AG09319 (cell line): ENCODE measurements around the gene TSPOAP1.

ENCODE experiments used
- DNase-seq: peaks from one replicate; pipeline ENCODE4 v3.0.0-alpha.2; 2010; ENCODE audit warnings: low read depth; ENCODE audit errors: extremely low read depth
- TF ChIP-seq, protein P1 (sequence below): IDR thresholded peaks from 2 replicates; pipeline ENCODE4 v1.5.1; 2011; ENCODE audit warnings: low read depth, mild to moderate bottlenecking, inconsistent platforms, low read length, moderate library complexity

TSPOAP1 gene

DNA sequence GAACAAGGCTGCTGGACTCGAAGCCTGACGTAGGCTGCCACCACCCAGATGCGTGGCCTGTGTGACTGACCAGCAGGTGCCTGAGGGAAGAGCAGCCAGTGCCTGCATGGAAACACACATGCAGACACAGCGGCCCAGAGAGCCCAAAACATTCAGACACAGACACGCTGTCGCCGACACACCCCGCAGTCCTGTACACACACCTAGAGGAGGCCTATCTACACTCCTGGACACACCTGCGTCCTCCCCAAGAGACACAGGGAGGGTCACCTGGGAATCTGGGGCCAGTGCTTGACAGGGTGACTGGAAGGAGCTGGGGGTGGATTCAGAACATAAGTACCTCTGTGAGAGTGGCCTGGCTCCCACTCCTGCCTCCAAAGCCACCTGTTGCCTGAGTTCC is 6.1 kb upstream of the TSPOAP1 start:
- DNase-seq, result no peak
- TF ChIP-seq, protein P1, sequence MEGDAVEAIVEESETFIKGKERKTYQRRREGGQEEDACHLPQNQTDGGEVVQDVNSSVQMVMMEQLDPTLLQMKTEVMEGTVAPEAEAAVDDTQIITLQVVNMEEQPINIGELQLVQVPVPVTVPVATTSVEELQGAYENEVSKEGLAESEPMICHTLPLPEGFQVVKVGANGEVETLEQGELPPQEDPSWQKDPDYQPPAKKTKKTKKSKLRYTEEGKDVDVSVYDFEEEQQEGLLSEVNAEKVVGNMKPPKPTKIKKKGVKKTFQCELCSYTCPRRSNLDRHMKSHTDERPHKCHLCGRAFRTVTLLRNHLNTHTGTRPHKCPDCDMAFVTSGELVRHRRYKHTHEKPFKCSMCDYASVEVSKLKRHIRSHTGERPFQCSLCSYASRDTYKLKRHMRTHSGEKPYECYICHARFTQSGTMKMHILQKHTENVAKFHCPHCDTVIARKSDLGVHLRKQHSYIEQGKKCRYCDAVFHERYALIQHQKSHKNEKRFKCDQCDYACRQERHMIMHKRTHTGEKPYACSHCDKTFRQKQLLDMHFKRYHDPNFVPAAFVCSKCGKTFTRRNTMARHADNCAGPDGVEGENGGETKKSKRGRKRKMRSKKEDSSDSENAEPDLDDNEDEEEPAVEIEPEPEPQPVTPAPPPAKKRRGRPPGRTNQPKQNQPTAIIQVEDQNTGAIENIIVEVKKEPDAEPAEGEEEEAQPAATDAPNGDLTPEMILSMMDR, result no peak

DNA sequence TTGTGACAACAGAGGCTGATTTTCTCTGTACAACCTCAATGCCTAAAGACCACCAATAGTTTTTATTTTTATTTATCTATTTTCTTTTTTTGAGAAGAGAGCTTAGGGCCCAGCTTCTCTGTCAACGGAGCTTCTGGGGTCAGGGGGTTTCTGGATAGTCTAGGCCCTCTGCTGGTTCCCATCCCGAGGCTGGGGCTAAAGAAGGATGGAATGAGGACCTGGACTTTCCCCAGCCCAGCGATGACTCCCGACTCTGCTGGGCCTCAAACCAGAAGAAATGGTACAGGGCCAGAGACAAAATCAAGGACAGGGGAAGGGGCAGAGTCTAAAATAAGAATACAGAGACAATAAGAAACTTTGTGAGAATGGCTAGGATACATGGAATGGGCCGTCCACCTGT is 5.7 kb upstream of the TSPOAP1 start:
- no peak for DNase-seq
- TF ChIP-seq, protein P1, result no peak

DNA sequence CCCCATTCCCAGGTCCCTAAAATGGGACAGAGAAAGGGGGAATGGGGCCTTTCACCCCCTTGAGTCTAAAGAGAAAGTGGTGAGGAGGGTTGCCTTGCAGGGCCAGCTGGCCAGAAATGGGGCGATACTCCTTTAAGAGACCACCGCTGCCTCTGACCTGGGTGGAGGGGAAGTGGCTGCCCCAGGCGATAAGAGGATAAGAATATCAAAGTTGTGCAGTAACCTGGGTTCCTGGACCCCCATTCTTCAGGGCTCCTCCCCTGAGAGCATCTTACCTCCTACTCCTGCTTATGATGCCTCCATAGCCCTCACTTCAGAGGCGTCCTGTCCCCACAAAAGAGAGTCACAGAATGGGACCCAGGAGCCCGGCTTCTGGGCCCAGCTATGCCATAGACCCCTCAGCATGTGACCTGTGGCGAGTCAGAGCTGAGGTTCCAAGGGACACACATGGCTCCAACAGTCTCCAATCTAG is 5.2 kb upstream of the TSPOAP1 start:
- TF ChIP-seq, protein P1, result no peak
- DNase-seq, result no peak

DNA sequence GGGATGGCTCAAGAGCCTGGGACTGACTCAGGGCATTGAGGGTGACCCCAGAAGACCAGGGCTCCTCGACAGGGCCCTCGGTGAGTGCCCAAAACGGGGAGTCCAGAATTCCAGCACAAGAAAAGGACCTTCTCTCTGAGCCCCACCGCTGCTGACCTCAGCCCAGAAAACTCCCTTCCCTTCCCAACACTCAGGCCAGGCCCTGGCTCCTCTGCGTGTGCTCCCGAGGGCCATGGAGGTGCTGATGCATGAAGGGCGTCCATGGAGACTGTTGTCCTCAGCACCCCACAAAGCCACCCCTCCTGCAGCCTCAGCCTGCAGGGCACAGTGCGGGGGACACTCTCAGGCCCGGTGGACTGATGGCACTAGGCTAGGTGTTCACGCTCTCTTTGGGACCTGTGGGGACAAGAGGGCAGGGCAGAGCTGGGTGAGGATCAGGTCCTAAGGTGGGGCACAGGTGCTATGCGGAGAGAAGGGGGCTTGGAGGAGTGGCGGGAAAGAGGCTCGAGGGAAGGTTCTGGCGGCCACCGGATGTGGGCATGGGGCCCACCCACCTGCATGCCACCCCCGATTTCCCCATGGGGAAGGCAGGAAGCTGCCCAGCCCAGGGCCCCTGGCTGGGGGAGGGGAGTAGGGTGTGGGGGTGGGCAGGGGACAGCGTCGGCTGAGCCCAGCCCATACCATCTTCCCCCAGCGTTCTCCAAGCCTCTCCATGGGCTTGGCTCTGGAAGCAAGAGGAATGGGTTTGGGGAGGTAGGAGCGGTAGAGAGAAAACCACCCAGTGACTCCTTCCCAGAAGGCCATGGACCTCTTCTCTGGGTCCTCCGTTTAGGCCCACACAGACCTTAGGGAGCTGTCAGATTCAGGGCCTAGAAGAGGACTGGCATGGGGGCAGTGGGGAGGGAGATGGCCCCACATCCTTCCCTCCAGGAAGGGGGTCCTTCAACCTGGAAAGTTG is 4.5 kb upstream of the TSPOAP1 start:
- no peak for DNase-seq
- TF ChIP-seq, protein P1, result no peak

DNA sequence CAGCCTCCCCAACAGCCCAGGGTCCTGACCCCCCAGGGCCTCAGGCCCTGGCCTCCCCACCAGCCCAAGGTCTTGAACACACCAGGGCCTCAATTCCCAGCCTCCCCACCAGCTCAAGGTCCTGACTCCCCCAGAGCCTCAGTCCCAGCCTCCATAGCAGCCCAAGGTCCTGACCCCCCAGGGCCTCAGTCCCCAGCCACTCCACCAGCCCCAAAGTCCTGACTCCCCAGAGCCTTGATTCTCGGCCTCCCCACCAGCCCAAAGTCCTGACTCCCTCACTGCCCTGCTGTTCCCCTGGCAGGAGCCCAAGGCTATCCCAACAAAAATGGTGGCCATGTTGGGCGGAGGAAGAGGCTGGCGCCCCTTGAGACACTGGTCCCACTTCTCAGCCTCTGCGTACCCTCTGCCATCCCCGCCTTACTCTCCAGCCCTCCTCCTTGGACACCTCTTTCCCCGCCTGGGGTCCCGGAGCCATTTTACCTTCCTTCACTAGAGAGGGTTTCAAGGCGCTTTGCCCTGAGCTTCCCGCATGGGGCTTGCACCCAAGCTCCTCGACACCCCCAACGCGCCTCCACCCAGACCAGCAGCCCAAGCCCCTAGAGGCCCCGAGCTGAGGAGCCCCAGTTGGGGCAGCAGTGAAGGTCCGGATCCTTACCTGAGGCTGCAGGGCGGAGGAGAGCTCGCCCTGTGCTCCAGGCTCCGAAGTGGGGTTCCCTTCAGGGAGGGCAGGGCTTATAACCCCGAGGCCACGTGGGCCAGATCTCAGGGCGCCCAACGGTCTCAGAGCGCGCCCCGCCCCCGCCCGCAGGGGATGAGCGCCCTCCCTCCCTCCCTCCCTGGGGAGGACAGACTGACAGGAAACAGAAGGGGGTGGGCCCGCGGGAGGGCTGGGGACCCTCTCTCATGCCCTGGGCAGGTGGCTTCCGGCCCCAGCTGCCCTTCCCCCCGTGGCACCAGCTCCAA is 3.5 kb upstream of the TSPOAP1 start:
- TF ChIP-seq, protein P1, result no peak
- DNase-seq, result no peak

DNA sequence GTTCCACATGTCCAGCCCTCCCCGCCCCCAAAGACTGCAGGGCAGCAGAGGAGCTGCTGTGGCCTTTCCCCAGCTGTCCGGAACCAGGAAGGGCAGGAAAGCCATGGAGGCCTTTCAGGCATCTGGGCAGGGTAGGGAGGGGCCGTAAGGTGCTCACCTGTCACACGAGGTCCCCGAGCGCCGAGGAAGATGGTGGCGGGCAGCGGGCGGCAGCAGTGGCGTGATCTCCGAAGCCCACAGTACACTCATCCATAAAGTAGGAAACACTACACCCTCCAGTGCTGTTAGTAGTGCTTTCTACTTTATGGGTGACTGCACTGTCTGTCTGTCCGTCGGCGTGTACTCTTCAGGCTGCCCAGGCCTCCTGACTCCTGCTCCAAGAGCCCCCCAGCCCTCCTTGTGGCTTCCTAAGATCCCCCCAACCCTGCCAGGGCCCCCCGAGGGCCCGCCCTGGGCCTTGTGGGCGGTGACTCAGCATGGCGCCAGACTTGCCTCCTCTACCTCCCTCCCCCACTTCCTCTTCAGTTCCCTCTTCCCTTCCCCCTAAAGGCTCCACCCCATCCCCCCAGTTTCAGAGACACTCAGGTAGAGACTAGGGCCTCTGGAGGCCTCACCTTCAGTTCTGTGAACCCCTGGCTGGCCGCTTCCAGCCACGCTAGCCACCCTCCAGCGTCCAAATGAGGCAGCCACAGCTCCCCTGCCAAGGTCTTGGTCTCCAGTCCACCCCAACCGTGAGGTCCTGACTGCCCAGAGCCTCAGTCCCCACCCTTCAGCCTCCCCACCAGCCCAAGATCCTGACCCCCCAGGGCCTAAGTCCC is 2.6 kb upstream of the TSPOAP1 start:
- DNase-seq, result no peak
- TF ChIP-seq, protein P1, result no peak
